A673 (cell line): ENCODE measurements around the gene ADGRB2. TPM values are rescaled to one million over a fixed set of nuclear protein-coding genes. Genes with fewer than 3 reads are reported as not detected.

Experiments used
- BruUV-seq: library from RNA; stranded (reverse); fragments of 400-500 nt; replicated peaks from 2 replicates; lab custom pipeline; 2021; lab: Mats Ljungman, UMichigan
- CTCF ChIA-PET: fragments of 300-600 bp; sonication (Branson Sonifier 250); formaldehyde crosslinking; loops from one replicate; lab custom pipeline; 2022; ENCODE audit warnings: antibody characterized with exemption; lab: Charles Lee
- POLR2A ChIA-PET: fragments of 300-600 bp; sonication (Branson Sonifier 250); formaldehyde crosslinking; loops from one replicate; lab custom pipeline; 2022; ENCODE audit warnings: antibody characterized with exemption; ENCODE audit not compliant: low non-redundant PET; lab: Charles Lee
- DNase-seq: peaks from one replicate; pipeline ENCODE4 v3.0.0-alpha.2; 2015; ENCODE audit warnings: low spot score
- H3K27ac ChIP-seq: fragments of 200-600 bp; sonication (generic); 2 replicates; pipeline ENCODE4 v1.5.1; 2016; ENCODE audit warnings: mixed run types, low read depth, mild to moderate bottlenecking, mixed read lengths, antibody characterized with exemption, low read length; ENCODE audit not compliant: poor library complexity, severe bottlenecking
- H3K27me3 ChIP-seq: fragments of 200-600 bp; sonication (generic); replicated peaks from 2 replicates; pipeline ENCODE4 v1.6.1; 2017; ENCODE audit warnings: mixed run types, low read depth, mild to moderate bottlenecking, mixed read lengths, antibody characterized with exemption, low read length; ENCODE audit not compliant: insufficient read depth, poor library complexity
- H3K36me3 ChIP-seq: fragments of 200-600 bp; sonication (generic); 2 replicates; pipeline ENCODE4 v1.6.1; 2016; ENCODE audit warnings: mixed run types, mild to moderate bottlenecking, mixed read lengths, antibody characterized with exemption, low read length; ENCODE audit not compliant: insufficient read depth, poor library complexity, severe bottlenecking
- H3K4me1 ChIP-seq: fragments of 200-600 bp; sonication (generic); 2 replicates; pipeline ENCODE4 v1.6.1; 2017; ENCODE audit warnings: mixed run types, mild to moderate bottlenecking, mixed read lengths, antibody characterized with exemption, low read length; ENCODE audit not compliant: insufficient read depth, poor library complexity, severe bottlenecking
- H3K4me3 ChIP-seq: fragments of 200-600 bp; sonication (generic); 2 replicates; pipeline ENCODE4 v1.5.1; 2016; ENCODE audit warnings: low read depth, mixed run types, mild to moderate bottlenecking, mixed read lengths, low read length; ENCODE audit not compliant: poor library complexity, severe bottlenecking
- H3K9me3 ChIP-seq: fragments of 200-600 bp; sonication (generic); 2 replicates; pipeline ENCODE4 v1.6.1; 2016; ENCODE audit warnings: mixed run types, low read depth, mild to moderate bottlenecking, mixed read lengths, antibody characterized with exemption, low read length; ENCODE audit not compliant: poor library complexity, severe bottlenecking
- EZH2 ChIP-seq: fragments of 200-600 bp; sonication (generic); IDR thresholded peaks from 2 replicates; pipeline ENCODE4 v1.6.1; 2017; ENCODE audit warnings: borderline replicate concordance, low read depth, mild to moderate bottlenecking, mixed read lengths, antibody characterized with exemption, low read length; ENCODE audit not compliant: poor library complexity, severe bottlenecking
- intact Hi-C: fragments of 100-400 bp; cut with micrococcal nuclease; formaldehyde crosslinking; loops from one replicate; pipeline ENCODE4 v1.10.0; 2022; ENCODE audit not compliant: unreplicated experiment
- total RNA-seq: library from RNA; stranded (reverse); gene quantifications from 2 replicates; pipeline ENCODE4 v1.2.3, GENCODE V29; 2021
- TF ChIP-seq, protein P1 (sequence below): fragments of 300-800, 200-600 bp; sonication (generic); conservative IDR thresholded peaks from 2 replicates; pipeline ENCODE4 v1.5.1; 2017; ENCODE audit warnings: low read depth, mild to moderate bottlenecking, antibody characterized with exemption, low read length, moderate library complexity, mixed read lengths

The ADGRB2 gene
- total RNA-seq, 1 experiment from 2014 or later: 5.9 TPM

DNA sequence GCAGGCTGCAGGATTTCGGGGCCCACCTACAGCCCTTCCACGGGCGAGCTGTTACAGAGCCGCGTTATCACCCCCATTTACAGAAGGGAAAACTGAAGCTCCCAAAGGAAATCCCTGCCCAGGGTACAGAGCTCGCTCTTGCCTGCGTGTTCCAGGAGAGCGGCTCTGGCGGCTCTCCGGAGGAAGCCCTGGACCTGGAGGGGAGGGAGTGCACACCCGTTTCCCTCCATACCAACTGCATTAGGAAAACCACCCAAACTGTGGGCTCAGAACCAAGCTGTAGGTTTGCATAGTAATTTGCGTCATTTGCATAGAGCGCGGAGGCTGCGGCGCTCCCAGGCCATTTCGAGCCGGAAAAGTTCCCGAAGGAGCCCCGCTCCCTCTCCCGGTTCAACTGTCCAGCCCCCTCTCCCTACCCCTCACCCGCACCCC is 24.7 kb upstream of the ADGRB2 start:
- H3K4me1 ChIP-seq: peaks cover 9% of the 10 kb centered on the region
- BruUV-seq: no TSS peak
- H3K4me3 ChIP-seq: peak overlapping the region; percentile 56
- CTCF ChIA-PET: interaction anchor here (0.5 to 2.1 kb wide), 34 partner anchors 10 to 727 kb away, joined by 3 to 23 read pairs (median 5); partner anchors contain the start of gene FABP3
- H3K36me3 ChIP-seq: no peaks in the 10 kb centered on the region
- H3K9me3 ChIP-seq: no peaks in the 10 kb centered on the region
- TF ChIP-seq, protein P1, sequence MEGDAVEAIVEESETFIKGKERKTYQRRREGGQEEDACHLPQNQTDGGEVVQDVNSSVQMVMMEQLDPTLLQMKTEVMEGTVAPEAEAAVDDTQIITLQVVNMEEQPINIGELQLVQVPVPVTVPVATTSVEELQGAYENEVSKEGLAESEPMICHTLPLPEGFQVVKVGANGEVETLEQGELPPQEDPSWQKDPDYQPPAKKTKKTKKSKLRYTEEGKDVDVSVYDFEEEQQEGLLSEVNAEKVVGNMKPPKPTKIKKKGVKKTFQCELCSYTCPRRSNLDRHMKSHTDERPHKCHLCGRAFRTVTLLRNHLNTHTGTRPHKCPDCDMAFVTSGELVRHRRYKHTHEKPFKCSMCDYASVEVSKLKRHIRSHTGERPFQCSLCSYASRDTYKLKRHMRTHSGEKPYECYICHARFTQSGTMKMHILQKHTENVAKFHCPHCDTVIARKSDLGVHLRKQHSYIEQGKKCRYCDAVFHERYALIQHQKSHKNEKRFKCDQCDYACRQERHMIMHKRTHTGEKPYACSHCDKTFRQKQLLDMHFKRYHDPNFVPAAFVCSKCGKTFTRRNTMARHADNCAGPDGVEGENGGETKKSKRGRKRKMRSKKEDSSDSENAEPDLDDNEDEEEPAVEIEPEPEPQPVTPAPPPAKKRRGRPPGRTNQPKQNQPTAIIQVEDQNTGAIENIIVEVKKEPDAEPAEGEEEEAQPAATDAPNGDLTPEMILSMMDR: no peak
- no peak for TF ChIP-seq EZH2
- peak overlapping the region; percentile 18 for H3K27ac ChIP-seq
- H3K27me3 ChIP-seq: no peaks in the 10 kb centered on the region
- POLR2A ChIA-PET: interaction anchor here (0.6 kb wide), 1 partner anchor 85 kb away, joined by 4 read pairs; the partner anchor contains the start of gene COL16A1
- intact Hi-C loops: loop anchor here (5.0 to 10.0 kb wide), 3 partner anchors 127 to 394 kb away; no protein-coding TSS in a partner anchor
- no peak for DNase-seq

DNA sequence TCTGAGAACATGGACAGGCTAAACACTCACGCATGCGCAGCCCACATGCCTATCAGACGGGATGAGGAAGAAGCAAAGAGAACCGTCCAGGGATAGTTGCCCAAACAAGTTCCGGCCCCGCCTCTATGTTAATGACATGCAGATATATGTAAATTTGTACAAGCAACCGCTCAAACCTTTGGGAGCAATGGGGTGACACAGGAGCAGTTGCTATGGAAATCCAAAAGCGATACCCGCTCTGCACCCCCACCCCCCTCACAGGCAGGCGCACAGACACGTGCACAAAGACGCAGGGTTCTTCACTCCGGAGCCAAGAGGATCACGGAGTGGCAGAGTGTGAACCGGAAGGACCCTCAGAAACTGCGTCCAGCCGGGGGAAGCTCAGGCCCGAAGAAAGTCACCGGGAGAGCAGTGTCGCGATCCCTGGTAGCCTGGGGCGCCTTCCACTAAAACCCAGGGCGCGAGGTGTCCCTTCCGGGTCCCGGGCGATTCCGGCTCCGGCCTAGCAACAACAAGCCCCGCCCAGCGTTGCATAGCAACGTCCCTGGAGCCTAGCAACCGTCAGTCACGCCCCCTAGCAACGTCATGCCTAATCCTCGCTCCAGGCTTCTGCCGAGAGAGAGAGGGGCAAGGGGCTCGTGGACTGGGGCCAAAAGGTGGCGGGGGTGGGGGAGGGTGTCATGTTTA is 24.1 kb upstream of the ADGRB2 start:
- TF ChIP-seq, protein P1: no peak
- no peak for TF ChIP-seq EZH2
- Histone ChIP-seq H3K4me1 (peaks cover 9% of the 10 kb centered on the region), H3K4me3 (peak overlapping the region; percentile 56), H3K9me3 (no peaks in the 10 kb centered on the region), H3K36me3 (no peaks in the 10 kb centered on the region), H3K27ac (peak overlapping the region; percentile 70), H3K27me3 (no peaks in the 10 kb centered on the region)
- ChIA-PET POLR2A (no interaction called here), CTCF (interaction anchor here (0.6 to 2.1 kb wide), 16 partner anchors 22 to 603 kb away, joined by 3 to 23 read pairs (median 8); partner anchors contain the start of gene FABP3)
- intact Hi-C loops: loop anchor here (5.0 to 10.0 kb wide), 3 partner anchors 126 to 393 kb away; no protein-coding TSS in a partner anchor
- BruUV-seq: no TSS peak
- DNase-seq: peak; percentile 87

DNA sequence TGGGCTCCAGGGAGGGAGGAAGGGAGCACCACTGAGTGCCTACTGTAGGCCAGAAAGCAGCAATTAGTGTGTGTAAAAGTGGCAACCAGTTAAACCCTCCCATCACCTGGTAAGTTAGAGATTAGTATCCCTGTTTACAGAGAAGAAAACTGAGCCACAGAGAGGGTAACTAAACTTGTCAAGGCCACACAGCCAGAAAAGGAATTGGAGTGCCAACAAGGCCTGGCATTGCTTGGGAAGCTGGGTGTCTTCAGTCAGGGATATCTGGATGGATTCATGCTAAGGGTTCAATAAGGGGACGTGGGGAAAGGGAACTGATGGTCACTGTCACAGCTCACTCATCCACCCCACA is 23.6 kb upstream of the ADGRB2 start:
- DNase-seq: no peak
- no TSS peak for BruUV-seq
- TF ChIP-seq, protein P1: no peak
- no peak for TF ChIP-seq EZH2
- Histone ChIP-seq H3K36me3 (no peaks in the 10 kb centered on the region), H3K27me3 (no peaks in the 10 kb centered on the region), H3K4me3 (peak overlapping the region; percentile 56), H3K27ac (no peak overlapping the region), H3K9me3 (no peaks in the 10 kb centered on the region), H3K4me1 (peaks cover 14% of the 10 kb centered on the region)
- ChIA-PET POLR2A (no interaction called here), CTCF (interaction anchor here (1.9 to 2.0 kb wide), 4 partner anchors 25 to 239 kb away, joined by 10 to 23 read pairs (median 13); no protein-coding TSS in a partner anchor)
- intact Hi-C loops: loop anchor here (5.0 to 10.0 kb wide), 3 partner anchors 125 to 393 kb away; no protein-coding TSS in a partner anchor
